Endodermal cell (in vitro differentiated cells): ENCODE measurements around the gene PINLYP. TPM values are rescaled to one million over a fixed set of nuclear protein-coding genes. Genes with fewer than 3 reads are reported as not detected.
A peak's percentile ranks its signal among the peaks of the same experiment; 100 is the strongest.

Source experiments
- DNase-seq: peaks from one replicate; pipeline ENCODE4 v3.0.0-alpha.2; 2017
- H3K27ac ChIP-seq: 2 replicates; pipeline ENCODE4 v1.5.1; 2013; ENCODE audit warnings: mild to moderate bottlenecking, low read depth, low read length, moderate library complexity
- H3K27me3 ChIP-seq: 2 replicates; pipeline ENCODE4 v1.6.1; 2013; ENCODE audit warnings: mild to moderate bottlenecking, low read length, moderate library complexity; ENCODE audit not compliant: insufficient read depth, control insufficient read depth, poor library complexity, severe bottlenecking
- H3K36me3 ChIP-seq: 2 replicates; pipeline ENCODE4 v1.7.0; 2013; ENCODE audit warnings: mild to moderate bottlenecking, low read length, moderate library complexity; ENCODE audit not compliant: control insufficient read depth, insufficient read depth
- H3K4me1 ChIP-seq: one replicate; pipeline ENCODE4 v1.7.0; 2013; ENCODE audit warnings: low read length; ENCODE audit not compliant: control insufficient read depth, insufficient read depth
- H3K4me3 ChIP-seq: 2 replicates; pipeline ENCODE4 v1.5.1; 2013; ENCODE audit warnings: mild to moderate bottlenecking, low read length, moderate library complexity
- H3K9ac ChIP-seq: 2 replicates; pipeline ENCODE4 v1.6.1; 2013; ENCODE audit warnings: mild to moderate bottlenecking, low read length, moderate library complexity; ENCODE audit not compliant: poor library complexity, severe bottlenecking; ENCODE audit errors: extremely low read depth
- H3K9me3 ChIP-seq: 2 replicates; pipeline ENCODE4 v1.6.1; 2013; ENCODE audit warnings: mild to moderate bottlenecking, low read length, moderate library complexity; ENCODE audit not compliant: control insufficient read depth
- H3K27ac Mint-ChIP-seq: 2 replicates; pipeline ENCODE4 v1.8.0; 2020; ENCODE audit warnings: mixed read lengths
- H3K27me3 Mint-ChIP-seq: 2 replicates; pipeline ENCODE4 v1.8.0; 2021; ENCODE audit warnings: mild to moderate bottlenecking, mixed read lengths; ENCODE audit not compliant: insufficient read depth
- H3K36me3 Mint-ChIP-seq: 2 replicates; pipeline ENCODE4 v1.8.0; 2020; ENCODE audit warnings: low read depth, mixed read lengths
- H3K4me1 Mint-ChIP-seq: 2 replicates; pipeline ENCODE4 v1.8.0; 2020; ENCODE audit warnings: mixed read lengths
- H3K4me3 Mint-ChIP-seq: 2 replicates; pipeline ENCODE4 v1.8.0; 2020; ENCODE audit warnings: mild to moderate bottlenecking, moderate library complexity, mixed read lengths
- H3K9me3 Mint-ChIP-seq: 2 replicates; pipeline ENCODE4 v1.8.0; 2020; ENCODE audit warnings: mild to moderate bottlenecking, mixed read lengths
- WGBS, 2 experiments: methylation state at CpG; one replicate each; pipeline versions ENCODE4 v1.1.5 to v1.1.7; 2013; ENCODE audit warnings: missing lambda C conversion rate in 2 of 2, mixed read lengths in 1 of 2; ENCODE audit not compliant: insufficient coverage in 1 of 2, insufficient read length in 1 of 2; 5-methylcytosine and 5-hydroxymethylcytosine counted together
- total RNA-seq, 2 donors: library from RNA; stranded (reverse); fragmentation: NEBNext Ultra II Directional in 1 of 2; extraction: Animal tissue kit (Norgen Biotek cat#: 25700) in 1 of 2; gene quantifications; 2 replicates in 1 of 2; 3 replicates in 1 of 2; pipeline ENCODE4 v1.2.1, GENCODE V29; 2021
- TF ChIP-seq, protein P1 (sequence below): fragments of 200-600 bp; sonication (generic); conservative IDR thresholded peaks from 2 replicates; pipeline ENCODE4 v1.5.0; 2021; ENCODE audit warnings: antibody characterized with exemption, mild to moderate bottlenecking

PINLYP gene
- total RNA-seq, 2 donors from 2014 or later: 7.7 to 12.2 TPM

DNA sequence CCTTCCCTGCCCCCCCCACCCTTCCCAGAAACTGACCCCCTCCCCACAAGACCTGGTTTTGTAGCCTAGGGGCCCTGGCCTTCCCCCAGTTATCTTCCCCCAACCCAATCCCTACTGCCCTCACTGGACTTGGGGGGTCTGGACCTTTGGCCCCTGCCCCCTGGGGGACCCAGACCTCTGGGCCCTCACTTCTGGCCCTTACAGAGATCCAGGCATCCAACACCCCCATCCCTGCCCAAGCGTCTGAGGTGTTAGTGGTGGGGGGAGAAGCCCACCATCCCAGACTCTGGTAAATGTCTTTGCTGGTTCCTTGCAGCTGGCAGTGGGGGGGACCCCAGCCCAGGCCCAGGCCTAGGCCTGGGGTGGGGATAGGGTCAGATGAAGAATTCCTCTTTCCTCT is 47.4 kb downstream of the PINLYP start:
- H3K27ac Mint-ChIP-seq: no peak overlapping the region
- peaks cover 13% of the 10 kb centered on the region for H3K36me3 ChIP-seq
- no peak overlapping the region for H3K9ac ChIP-seq
- H3K4me3 Mint-ChIP-seq: no peak overlapping the region
- no peak overlapping the region for H3K4me3 ChIP-seq
- TF ChIP-seq, protein P1, sequence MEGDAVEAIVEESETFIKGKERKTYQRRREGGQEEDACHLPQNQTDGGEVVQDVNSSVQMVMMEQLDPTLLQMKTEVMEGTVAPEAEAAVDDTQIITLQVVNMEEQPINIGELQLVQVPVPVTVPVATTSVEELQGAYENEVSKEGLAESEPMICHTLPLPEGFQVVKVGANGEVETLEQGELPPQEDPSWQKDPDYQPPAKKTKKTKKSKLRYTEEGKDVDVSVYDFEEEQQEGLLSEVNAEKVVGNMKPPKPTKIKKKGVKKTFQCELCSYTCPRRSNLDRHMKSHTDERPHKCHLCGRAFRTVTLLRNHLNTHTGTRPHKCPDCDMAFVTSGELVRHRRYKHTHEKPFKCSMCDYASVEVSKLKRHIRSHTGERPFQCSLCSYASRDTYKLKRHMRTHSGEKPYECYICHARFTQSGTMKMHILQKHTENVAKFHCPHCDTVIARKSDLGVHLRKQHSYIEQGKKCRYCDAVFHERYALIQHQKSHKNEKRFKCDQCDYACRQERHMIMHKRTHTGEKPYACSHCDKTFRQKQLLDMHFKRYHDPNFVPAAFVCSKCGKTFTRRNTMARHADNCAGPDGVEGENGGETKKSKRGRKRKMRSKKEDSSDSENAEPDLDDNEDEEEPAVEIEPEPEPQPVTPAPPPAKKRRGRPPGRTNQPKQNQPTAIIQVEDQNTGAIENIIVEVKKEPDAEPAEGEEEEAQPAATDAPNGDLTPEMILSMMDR: no peak
- no peaks in the 10 kb centered on the region for H3K9me3 Mint-ChIP-seq
- H3K27me3 Mint-ChIP-seq: peaks cover 19% of the 10 kb centered on the region
- DNase-seq: no peak
- no peak overlapping the region for H3K27ac ChIP-seq
- no peaks in the 10 kb centered on the region for H3K9me3 ChIP-seq
- no CpG with 5 or more reads among the region's 1 CpG for WGBS, 2 experiments
- no peaks in the 10 kb centered on the region for H3K27me3 ChIP-seq
- H3K4me1 Mint-ChIP-seq: peaks cover 6% of the 10 kb centered on the region
- peaks cover 13% of the 10 kb centered on the region for H3K36me3 Mint-ChIP-seq
- H3K4me1 ChIP-seq: no peaks in the 10 kb centered on the region

GRCh38 chr19:43623889-43624670 is 48.5 kb downstream of the PINLYP start:
- H3K4me3 Mint-ChIP-seq: no peak overlapping the region
- H3K4me1 Mint-ChIP-seq: peaks cover 6% of the 10 kb centered on the region
- WGBS, 2 experiments: 92 to 96% methylated on average over 23 to 35 of the region's 35 CpGs
- DNase-seq: peak; percentile 93
- H3K36me3 Mint-ChIP-seq: peaks cover 13% of the 10 kb centered on the region
- H3K9me3 Mint-ChIP-seq: no peaks in the 10 kb centered on the region
- H3K27ac Mint-ChIP-seq: no peak overlapping the region
- H3K27me3 Mint-ChIP-seq: peaks cover 29% of the 10 kb centered on the region
- H3K4me1 ChIP-seq: no peaks in the 10 kb centered on the region
- no peak overlapping the region for H3K27ac ChIP-seq
- TF ChIP-seq, protein P1: no peak
- no peaks in the 10 kb centered on the region for H3K27me3 ChIP-seq
- H3K4me3 ChIP-seq: no peak overlapping the region
- H3K36me3 ChIP-seq: peaks cover 13% of the 10 kb centered on the region
- no peak overlapping the region for H3K9ac ChIP-seq
- no peaks in the 10 kb centered on the region for H3K9me3 ChIP-seq

DNA sequence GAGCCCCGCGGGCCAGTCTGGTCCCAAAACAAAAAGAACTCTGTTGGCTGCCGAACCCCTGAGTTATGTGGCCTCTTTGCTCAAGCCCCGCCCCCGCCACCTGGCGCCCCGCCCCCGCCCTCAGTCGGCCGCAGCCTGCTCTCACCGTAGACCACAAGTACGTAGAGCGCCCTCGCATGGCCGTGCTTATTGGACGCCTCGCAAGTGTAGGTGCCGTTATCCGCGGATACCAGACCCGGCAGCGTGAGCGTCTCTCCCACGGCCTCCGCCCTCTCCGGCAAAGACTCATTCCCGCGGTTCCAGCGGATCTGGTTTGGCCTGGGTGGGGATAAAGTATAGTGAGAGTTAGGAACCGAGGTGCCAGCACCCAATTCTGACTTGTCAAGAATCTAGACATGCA is 49.3 kb downstream of the PINLYP start:
- Histone ChIP-seq H3K36me3 (peaks cover 13% of the 10 kb centered on the region), H3K4me1 (no peaks in the 10 kb centered on the region), H3K4me3 (no peak overlapping the region), H3K9ac (no peak overlapping the region), H3K27me3 (no peaks in the 10 kb centered on the region), H3K27ac (no peak overlapping the region), H3K9me3 (no peaks in the 10 kb centered on the region)
- H3K4me3 Mint-ChIP-seq: no peak overlapping the region
- DNase-seq: peak; percentile 98
- WGBS, 2 experiments: 46 to 50% methylated on average over 1 to 30 of the region's 30 CpGs
- H3K4me1 Mint-ChIP-seq: peaks cover 4% of the 10 kb centered on the region
- no peaks in the 10 kb centered on the region for H3K9me3 Mint-ChIP-seq
- H3K27me3 Mint-ChIP-seq: peaks cover 33% of the 10 kb centered on the region
- no peak overlapping the region for H3K27ac Mint-ChIP-seq
- H3K36me3 Mint-ChIP-seq: peaks cover 13% of the 10 kb centered on the region
- TF ChIP-seq, protein P1: peak; percentile 72
